ENCODE measurements around the gene CCDC6. TPM values are rescaled to one million over a fixed set of nuclear protein-coding genes. Genes with fewer than 3 reads are reported as not detected.

The CCDC6 gene
- total RNA-seq, 1 experiment from 2014 or later = 91.9 TPM

DNA sequence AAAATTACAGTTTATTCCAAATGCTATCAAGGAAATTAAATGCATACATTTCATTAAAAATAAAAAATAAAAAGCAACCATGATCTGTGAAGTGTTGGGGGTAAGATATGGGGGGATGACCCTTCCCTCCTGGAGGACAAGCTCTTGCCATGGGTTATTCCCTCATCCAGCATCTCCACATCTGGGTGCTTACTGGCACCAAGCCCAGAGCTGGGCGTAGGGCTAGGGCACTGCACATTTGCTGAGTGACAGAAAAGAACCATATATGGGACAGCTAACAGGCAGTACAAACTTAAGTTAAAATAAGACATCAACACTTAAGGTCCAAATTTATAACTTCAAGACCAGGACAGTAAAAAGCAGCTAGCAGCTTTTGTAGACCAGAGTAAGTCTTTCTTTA, 10.2 kb downstream of the CCDC6 start:
- POLR2A ChIA-PET (ENCODE audit: unreplicated experiment) = no interaction called here
- no peak for DNase-seq
- no peak overlapping the region for H3K4me2 ChIP-seq
- H3K9me3 ChIP-seq (ENCODE audit: insufficient read depth, low read depth) = no peaks in the 10 kb centered on the region
- peaks cover 100% of the 10 kb centered on the region for H3K79me2 ChIP-seq (ENCODE audit: low read depth)
- peaks cover 72% of the 10 kb centered on the region for H4K20me1 ChIP-seq (ENCODE audit: insufficient read depth)
- H3K36me3 ChIP-seq (ENCODE audit: low read depth) = peaks cover 10% of the 10 kb centered on the region; the same call in 1 of the 2 replicates
- no peaks in the 10 kb centered on the region for H3K27me3 ChIP-seq (ENCODE audit: insufficient read depth, low read depth)
- H3K27ac ChIP-seq = no peak overlapping the region
- H3F3A ChIP-seq (ENCODE audit: insufficient read depth, low read depth) = no peaks in the 10 kb centered on the region; the same call in 1 of the 2 replicates
- H2AFZ ChIP-seq = no peak overlapping the region
- TF ChIP-seq, protein P1, sequence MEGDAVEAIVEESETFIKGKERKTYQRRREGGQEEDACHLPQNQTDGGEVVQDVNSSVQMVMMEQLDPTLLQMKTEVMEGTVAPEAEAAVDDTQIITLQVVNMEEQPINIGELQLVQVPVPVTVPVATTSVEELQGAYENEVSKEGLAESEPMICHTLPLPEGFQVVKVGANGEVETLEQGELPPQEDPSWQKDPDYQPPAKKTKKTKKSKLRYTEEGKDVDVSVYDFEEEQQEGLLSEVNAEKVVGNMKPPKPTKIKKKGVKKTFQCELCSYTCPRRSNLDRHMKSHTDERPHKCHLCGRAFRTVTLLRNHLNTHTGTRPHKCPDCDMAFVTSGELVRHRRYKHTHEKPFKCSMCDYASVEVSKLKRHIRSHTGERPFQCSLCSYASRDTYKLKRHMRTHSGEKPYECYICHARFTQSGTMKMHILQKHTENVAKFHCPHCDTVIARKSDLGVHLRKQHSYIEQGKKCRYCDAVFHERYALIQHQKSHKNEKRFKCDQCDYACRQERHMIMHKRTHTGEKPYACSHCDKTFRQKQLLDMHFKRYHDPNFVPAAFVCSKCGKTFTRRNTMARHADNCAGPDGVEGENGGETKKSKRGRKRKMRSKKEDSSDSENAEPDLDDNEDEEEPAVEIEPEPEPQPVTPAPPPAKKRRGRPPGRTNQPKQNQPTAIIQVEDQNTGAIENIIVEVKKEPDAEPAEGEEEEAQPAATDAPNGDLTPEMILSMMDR (conservative IDR thresholded peaks at IDR 0.05) = no peak
- no peak for TF ChIP-seq EZH2 (IDR thresholded peaks at IDR 0.05; ENCODE audit: low read depth)
- intact Hi-C loops (cut with micrococcal nuclease; ENCODE audit: unreplicated experiment) = no loop called here
- peaks cover 18% of the 10 kb centered on the region for H3K4me1 ChIP-seq (replicated peaks; ENCODE audit: insufficient read depth)
- H3K9me2 ChIP-seq (ENCODE audit: insufficient read depth) = no peaks in the 10 kb centered on the region
- CTCF ChIA-PET = interaction anchor here (0.6 kb wide), 1 partner anchor 1354 kb away, joined by 3 read pairs; no protein-coding TSS in a partner anchor
- BruUV-seq (replicated peaks) = no TSS peak
- H3K4me3 ChIP-seq = no peak overlapping the region

- Histone ChIP-seq H3K27ac (no peak overlapping the region), H3K27me3 (ENCODE audit: insufficient read depth, low read depth) (no peaks in the 10 kb centered on the region), H2AFZ (no peak overlapping the region), H3K4me1 (replicated peaks; ENCODE audit: insufficient read depth) (peaks cover 13% of the 10 kb centered on the region), H3K9me3 (ENCODE audit: insufficient read depth, low read depth) (no peaks in the 10 kb centered on the region), H3K4me2 (no peak overlapping the region), H4K20me1 (ENCODE audit: insufficient read depth) (peaks cover 72% of the 10 kb centered on the region), H3K4me3 (no peak overlapping the region), H3K36me3 (ENCODE audit: low read depth) (peaks cover 11% of the 10 kb centered on the region; the same call in 1 of the 2 replicates), H3F3A (ENCODE audit: insufficient read depth, low read depth) (no peaks in the 10 kb centered on the region; the same call in 1 of the 2 replicates), H3K79me2 (ENCODE audit: low read depth) (peaks cover 99% of the 10 kb centered on the region), H3K9me2 (ENCODE audit: insufficient read depth) (no peaks in the 10 kb centered on the region)
- BruUV-seq (replicated peaks) = no TSS peak
- peak in 1 of 2 experiments; percentile 17 for DNase-seq
- intact Hi-C loops (cut with micrococcal nuclease; ENCODE audit: unreplicated experiment) = no loop called here
- TF ChIP-seq, protein P1 (conservative IDR thresholded peaks at IDR 0.05) = no peak
- TF ChIP-seq EZH2 (IDR thresholded peaks at IDR 0.05; ENCODE audit: low read depth) = no peak
- ChIA-PET CTCF (interaction anchor here (0.6 kb wide), 1 partner anchor 1354 kb away, joined by 3 read pairs; no protein-coding TSS in a partner anchor), POLR2A (ENCODE audit: unreplicated experiment) (no interaction called here)
These were observed 10.7 kb downstream of the CCDC6 start for GRCh38 chr10:59895629-59896116.

GRCh38 chr10:59894114-59894513, 12.2 kb downstream of the CCDC6 start:
- H3K4me2 ChIP-seq = 0 out of 2 replicates have a peak overlapping the region, but pooled peaks have one; percentile 7
- CTCF ChIA-PET = interaction anchor here (1.0 kb wide), 1 partner anchor 11 kb away, joined by 3 read pairs; no protein-coding TSS in a partner anchor
- intact Hi-C loops (cut with micrococcal nuclease; ENCODE audit: unreplicated experiment) = no loop called here

More at GRCh38 chr10:59894114-59894513, 12.2 kb downstream of the CCDC6 start:
- H3F3A ChIP-seq (ENCODE audit: insufficient read depth, low read depth) = no peaks in the 10 kb centered on the region; the same call in 1 of the 2 replicates
- H3K79me2 ChIP-seq (ENCODE audit: low read depth) = peaks cover 97% of the 10 kb centered on the region
- H3K27me3 ChIP-seq (ENCODE audit: insufficient read depth, low read depth) = no peaks in the 10 kb centered on the region
- H3K4me1 ChIP-seq (replicated peaks; ENCODE audit: insufficient read depth) = peaks cover 12% of the 10 kb centered on the region; the same call in 1 of the 2 replicates
- no peak overlapping the region for H3K27ac ChIP-seq
- TF ChIP-seq, protein P1 (conservative IDR thresholded peaks at IDR 0.05) = no peak
- TF ChIP-seq EZH2 (IDR thresholded peaks at IDR 0.05; ENCODE audit: low read depth) = no peak
- no peaks in the 10 kb centered on the region for H3K9me2 ChIP-seq (ENCODE audit: insufficient read depth)
- no peaks in the 10 kb centered on the region for H3K9me3 ChIP-seq (ENCODE audit: insufficient read depth, low read depth)
- DNase-seq = peak; percentile 67 to 81
- POLR2A ChIA-PET (ENCODE audit: unreplicated experiment) = interaction anchor here (0.5 to 0.9 kb wide), 3 partner anchors 62 to 272 kb away, joined by 3 to 4 read pairs (median 4); no protein-coding TSS in a partner anchor
- H4K20me1 ChIP-seq (ENCODE audit: insufficient read depth) = peaks cover 80% of the 10 kb centered on the region
- H3K36me3 ChIP-seq (ENCODE audit: low read depth) = peaks cover 9% of the 10 kb centered on the region; the same call in 1 of the 2 replicates
- H3K4me3 ChIP-seq = no peak overlapping the region
- BruUV-seq (replicated peaks) = no TSS peak
- H2AFZ ChIP-seq = no peak overlapping the region
